B cell (primary cell): ENCODE measurements around the gene HOXA5. TPM values are rescaled to one million over a fixed set of nuclear protein-coding genes. Genes with fewer than 3 reads are reported as not detected.

Experiments used
- ATAC-seq: fragments of 200-7000 bp; cut with Tn5 transposase; one replicate; pipeline ENCODE4 v1.10.0; 2021; ENCODE audit warnings: low read depth, mild to moderate bottlenecking, moderate number of reproducible peaks, moderate library complexity
- CTCF ChIA-PET: fragments of 350-600 bp; sonication (Branson Sonifier 250); formaldehyde crosslinking; loops from one replicate; lab custom pipeline; 2021; ENCODE audit warnings: antibody characterized with exemption, inconsistent platforms; lab: Charles Lee
- POLR2A ChIA-PET: fragments of 350-600 bp; sonication (Branson Sonifier 250); formaldehyde crosslinking; loops from one replicate; lab custom pipeline; 2021; ENCODE audit warnings: antibody characterized with exemption; lab: Charles Lee
- DNase-seq: peaks from one replicate; pipeline ENCODE4 v3.0.0; 2013
- H2AFZ ChIP-seq: 2 replicates; pipeline ENCODE4 v1.6.1; 2012; ENCODE audit warnings: mild to moderate bottlenecking, low read depth, low read length; ENCODE audit not compliant: insufficient read depth, poor library complexity, severe bottlenecking
- H3K27ac ChIP-seq, 2 donors: 1 replicate in 1 of 2; 2 replicates in 1 of 2; pipeline ENCODE4 v1.5.1; 2012 to 2013; ENCODE audit warnings: low read length in 2 of 2, mild to moderate bottlenecking in 2 of 2, moderate library complexity in 1 of 2
- H3K27me3 ChIP-seq, 4 experiments: fragments of 200-600 bp in 1 of 4; sonication (generic) in 1 of 4; replicated peaks in 1 of 4; 1 replicate in 2 of 4; 2 replicates in 2 of 4; pipeline versions ENCODE4 v1.6.1 to v1.7.0; 2013 to 2016; ENCODE audit warnings: low read length in 3 of 4, mild to moderate bottlenecking in 2 of 4, mixed read lengths in 1 of 4, moderate library complexity in 1 of 4; ENCODE audit not compliant: insufficient read depth in 4 of 4, control insufficient read depth in 3 of 4; ENCODE audit errors: control extremely low read depth in 1 of 4
- H3K36me3 ChIP-seq, 2 experiments: replicated peaks in 1 of 2; 1 replicate in 1 of 2; 2 replicates in 1 of 2; pipeline versions ENCODE4 v1.6.1 to v1.7.1; 2013; ENCODE audit warnings: low read length in 1 of 2; ENCODE audit not compliant: insufficient read depth in 2 of 2, control insufficient read depth in 1 of 2; ENCODE audit errors: control extremely low read depth in 1 of 2, extremely low read depth in 1 of 2
- H3K4me1 ChIP-seq, 2 donors: fragments of 200-600 bp in 1 of 2; sonication (generic) in 1 of 2; 1 replicate in 1 of 2; 2 replicates in 1 of 2; pipeline versions ENCODE4 v1.5.1 to v1.6.1; 2013 to 2017; ENCODE audit warnings: low read length in 2 of 2; ENCODE audit not compliant: control insufficient read depth in 2 of 2, insufficient read depth in 2 of 2
- H3K4me2 ChIP-seq: replicated peaks from 2 replicates; pipeline ENCODE3; 2012; ENCODE audit warnings: mild to moderate bottlenecking, low read depth, low read length; ENCODE audit not compliant: poor library complexity, severe bottlenecking
- H3K4me3 ChIP-seq, 5 experiments: fragments of 200-600 bp in 1 of 5; sonication (generic) in 1 of 5; 1 replicate in 3 of 5; 2 replicates in 2 of 5; pipeline versions ENCODE4 v1.5.1 to v1.7.0; 2011 to 2016; ENCODE audit warnings: low read length in 4 of 5, mild to moderate bottlenecking in 4 of 5, low read depth in 2 of 5, control low read depth in 1 of 5, moderate library complexity in 1 of 5; ENCODE audit not compliant: insufficient read depth in 1 of 5; ENCODE audit errors: control extremely low read depth in 1 of 5, extremely low read depth in 1 of 5
- H3K79me2 ChIP-seq: fragments of 200-600 bp; sonication (generic); one replicate; pipeline ENCODE4 v1.6.0; 2016; ENCODE audit warnings: low read length; ENCODE audit not compliant: control insufficient read depth, insufficient read depth
- H3K9ac ChIP-seq: fragments of 200-600 bp; sonication (generic); 2 replicates; pipeline ENCODE4 v1.6.1; 2017; ENCODE audit warnings: mild to moderate bottlenecking, low read length, moderate library complexity
- H3K9me3 ChIP-seq, 3 donors: one replicate each; pipeline versions ENCODE4 v1.6.1 to v1.7.1; 2013; ENCODE audit warnings: low read length in 2 of 3; ENCODE audit not compliant: control insufficient read depth in 2 of 3, insufficient read depth in 1 of 3; ENCODE audit errors: control extremely low read depth in 1 of 3
- H4K20me1 ChIP-seq: 2 replicates; pipeline ENCODE4 v1.6.0; 2012; ENCODE audit warnings: mild to moderate bottlenecking, low read length; ENCODE audit not compliant: insufficient read depth, control insufficient read depth, poor library complexity, severe bottlenecking
- H3K27ac Mint-ChIP-seq: one replicate; pipeline ENCODE4 v1.8.0; 2021; ENCODE audit warnings: mixed read lengths
- H3K27me3 Mint-ChIP-seq: one replicate; pipeline ENCODE4 v1.8.0; 2021; ENCODE audit warnings: mixed read lengths
- H3K4me1 Mint-ChIP-seq: one replicate; pipeline ENCODE4 v1.8.0; 2021; ENCODE audit warnings: mixed read lengths
- H3K4me3 Mint-ChIP-seq: one replicate; pipeline ENCODE4 v1.8.0; 2021; ENCODE audit warnings: mixed read lengths
- H3K9me3 Mint-ChIP-seq: one replicate; pipeline ENCODE4 v1.8.0; 2022; ENCODE audit warnings: mixed read lengths; ENCODE audit not compliant: insufficient read depth
- EZH2 ChIP-seq: IDR thresholded peaks from 2 replicates; pipeline ENCODE4 v1.6.1; 2012; ENCODE audit warnings: borderline replicate concordance, low read depth, mild to moderate bottlenecking, moderate library complexity, low read length; ENCODE audit not compliant: insufficient read depth, poor library complexity, severe bottlenecking
- WGBS: methylation state at CpG from one replicate; pipeline ENCODE4 v1.1.5; 2013; ENCODE audit warnings: missing lambda C conversion rate; ENCODE audit not compliant: insufficient coverage; 5-methylcytosine and 5-hydroxymethylcytosine counted together
- intact Hi-C: fragments of 100-400 bp; cut with micrococcal nuclease; formaldehyde crosslinking; loops from one replicate; pipeline ENCODE4 v1.10.0; 2022
- polyA plus RNA-seq: library from polyadenylated mRNA; depleted of rRNA; stranded (reverse); fragments of >200 nt; gene quantifications from 2 replicates; pipeline ENCODE4 v1.2.3, GENCODE V29; 2012
- total RNA-seq, 2 donors: library from RNA; stranded (reverse); fragments of 120-200 nt in 1 of 2; gene quantifications; 1 replicate in 1 of 2; 2 replicates in 1 of 2; pipeline versions ENCODE4 v1.2.3 to v1.2.4, GENCODE V29; 2013 to 2022
- TF ChIP-seq, protein P1 (sequence below): fragments of 200-600 bp; IDR thresholded peaks from one replicate; pipeline ENCODE4 v1.8.0; 2022; ENCODE audit warnings: antibody characterized with exemption, mild to moderate bottlenecking

Gene HOXA5
- total and polyA plus RNA-seq, 2 donors (not counting 1 experiment from before 2014, with no cell fraction given), result not detected

DNA sequence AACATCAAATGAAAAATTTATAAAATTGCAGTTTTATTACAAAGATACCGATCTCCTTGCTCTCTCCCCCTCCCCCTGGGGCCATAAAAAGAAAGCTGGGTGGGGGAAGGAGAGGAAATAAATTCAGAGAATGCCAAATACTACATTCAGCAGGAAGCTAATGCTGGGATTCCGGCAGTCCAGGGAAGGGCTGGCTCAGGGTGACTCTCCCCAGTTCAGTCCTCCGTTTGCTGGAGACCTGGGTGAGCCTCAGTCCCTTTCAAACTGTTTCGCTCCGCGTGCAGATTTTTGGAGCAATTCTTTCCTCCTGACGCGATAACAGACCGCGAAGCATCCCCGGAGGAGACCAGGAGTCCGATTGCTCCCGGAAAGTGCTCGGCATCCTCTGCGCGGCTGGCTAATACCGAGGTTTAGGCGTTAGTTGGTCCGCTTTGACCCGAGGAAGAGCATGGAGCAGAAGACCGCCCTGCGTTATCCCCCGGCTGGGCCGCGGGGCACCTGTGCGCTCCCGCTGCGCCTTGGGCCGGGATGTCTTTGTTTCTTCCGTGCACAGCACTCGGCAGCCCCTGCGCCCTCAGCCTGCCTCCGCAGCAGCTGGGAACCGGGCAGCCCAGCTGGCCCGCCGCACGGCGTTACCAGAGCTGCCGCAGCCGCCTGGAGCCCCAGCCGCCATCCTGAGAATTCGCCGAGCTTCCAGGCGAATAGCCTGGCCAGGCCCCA is 37.1 kb downstream of the HOXA5 start:
- peaks cover 18% of the 10 kb centered on the region for H3K4me1 Mint-ChIP-seq
- ATAC-seq, result no peak

DNA sequence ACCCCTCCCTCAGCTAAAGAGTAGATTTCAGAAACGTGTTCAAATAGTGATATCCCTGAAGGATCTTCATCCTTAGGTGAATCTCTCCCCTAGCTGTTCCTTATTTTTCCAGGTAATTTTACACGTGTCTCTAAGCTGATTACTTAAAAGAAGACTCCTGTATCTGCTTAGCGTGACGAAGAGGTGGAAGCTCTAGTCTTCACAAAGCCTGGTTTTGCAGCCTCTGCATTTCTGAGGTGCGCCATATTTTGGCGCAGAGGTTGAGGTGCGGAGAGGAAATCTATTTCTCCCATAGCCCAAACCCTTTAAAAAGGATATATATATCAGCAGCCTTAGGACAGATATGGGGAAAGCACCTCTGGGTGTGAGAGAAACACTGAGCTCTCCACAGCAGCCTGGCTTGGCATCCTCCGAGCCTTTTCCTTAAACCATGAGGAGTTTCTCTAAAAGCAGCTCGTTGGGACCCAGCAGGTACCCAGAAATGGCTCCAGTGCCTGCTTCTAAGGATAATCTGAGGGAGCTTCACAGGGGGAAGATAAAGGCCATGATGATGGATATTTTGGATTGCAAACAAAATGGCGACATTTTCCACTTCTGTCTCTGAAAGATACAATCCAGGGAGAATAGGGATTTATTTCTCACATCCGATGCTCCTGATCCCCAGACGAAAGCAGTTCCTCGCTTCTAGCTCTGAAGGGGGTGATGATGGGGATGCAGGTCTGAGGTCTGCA is 38.0 kb downstream of the HOXA5 start:
- CTCF ChIA-PET, result interaction anchor here (1.7 kb wide), 1 partner anchor 56 kb away, joined by 4 read pairs; no protein-coding TSS in a partner anchor
- Histone ChIP-seq H3K4me1 (peaks cover 13 to 19% of the 10 kb centered on the region in 2 donors), H3K79me2 (no peaks in the 10 kb centered on the region), H3K27ac (no peak overlapping the region), H3K9me3 (peaks cover 0 to 34% (median 0%) of the 10 kb centered on the region in 3 donors), H3K36me3 (no peaks in the 10 kb centered on the region), H3K27me3 (peaks cover 0 to 47% (median 39%) of the 10 kb centered on the region in 4 experiments), H3K4me3 (no peak overlapping the region), H4K20me1 (no peaks in the 10 kb centered on the region), H3K9ac (no peak overlapping the region), H3K4me2 (no peak overlapping the region), H2AFZ (no peak overlapping the region)
- intact Hi-C loops, result no loop called here
- Mint-ChIP-seq H3K4me1 (peaks cover 18% of the 10 kb centered on the region), H3K27me3 (peaks cover 51% of the 10 kb centered on the region), H3K9me3 (no peaks in the 10 kb centered on the region), H3K27ac (no peak overlapping the region), H3K4me3 (no peak overlapping the region)
- WGBS, result 92% methylated on average over 6 of the region's 13 CpGs
- ATAC-seq (no peak), DNase-seq (no peak)
- POLR2A ChIA-PET, result no interaction called here
- TF ChIP-seq, protein P1, sequence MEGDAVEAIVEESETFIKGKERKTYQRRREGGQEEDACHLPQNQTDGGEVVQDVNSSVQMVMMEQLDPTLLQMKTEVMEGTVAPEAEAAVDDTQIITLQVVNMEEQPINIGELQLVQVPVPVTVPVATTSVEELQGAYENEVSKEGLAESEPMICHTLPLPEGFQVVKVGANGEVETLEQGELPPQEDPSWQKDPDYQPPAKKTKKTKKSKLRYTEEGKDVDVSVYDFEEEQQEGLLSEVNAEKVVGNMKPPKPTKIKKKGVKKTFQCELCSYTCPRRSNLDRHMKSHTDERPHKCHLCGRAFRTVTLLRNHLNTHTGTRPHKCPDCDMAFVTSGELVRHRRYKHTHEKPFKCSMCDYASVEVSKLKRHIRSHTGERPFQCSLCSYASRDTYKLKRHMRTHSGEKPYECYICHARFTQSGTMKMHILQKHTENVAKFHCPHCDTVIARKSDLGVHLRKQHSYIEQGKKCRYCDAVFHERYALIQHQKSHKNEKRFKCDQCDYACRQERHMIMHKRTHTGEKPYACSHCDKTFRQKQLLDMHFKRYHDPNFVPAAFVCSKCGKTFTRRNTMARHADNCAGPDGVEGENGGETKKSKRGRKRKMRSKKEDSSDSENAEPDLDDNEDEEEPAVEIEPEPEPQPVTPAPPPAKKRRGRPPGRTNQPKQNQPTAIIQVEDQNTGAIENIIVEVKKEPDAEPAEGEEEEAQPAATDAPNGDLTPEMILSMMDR, result no peak
- TF ChIP-seq EZH2, result no peak

More for the DNA sequence above, 37.1 kb downstream of the HOXA5 start:
- Histone ChIP-seq H3K36me3 (no peaks in the 10 kb centered on the region), H3K27ac (no peak overlapping the region), H3K79me2 (no peaks in the 10 kb centered on the region), H2AFZ (no peak overlapping the region), H3K4me3 (no peak overlapping the region), H3K9me3 (peaks cover 0 to 36% (median 0%) of the 10 kb centered on the region in 3 donors), H4K20me1 (no peaks in the 10 kb centered on the region), H3K27me3 (peaks cover 0 to 42% (median 32%) of the 10 kb centered on the region in 4 experiments), H3K4me1 (peaks cover 13 to 19% of the 10 kb centered on the region in 2 donors), H3K9ac (no peak overlapping the region), H3K4me2 (no peak overlapping the region)
- no peak overlapping the region for H3K27ac Mint-ChIP-seq
- intact Hi-C loops, result no loop called here
- H3K9me3 Mint-ChIP-seq, result no peaks in the 10 kb centered on the region
- TF ChIP-seq EZH2, result no peak
- WGBS, result 95% methylated on average over 43 of the region's 44 CpGs
- no peak overlapping the region for H3K4me3 Mint-ChIP-seq
- POLR2A ChIA-PET, result no interaction called here
- DNase-seq, result no peak
- CTCF ChIA-PET, result interaction anchor here (1.0 to 1.7 kb wide), 2 partner anchors 33 to 55 kb away, joined by 3 to 4 read pairs; no protein-coding TSS in a partner anchor
- H3K27me3 Mint-ChIP-seq, result peaks cover 44% of the 10 kb centered on the region
